Activated naive CD4-positive, alpha-beta T cell treated with anti-CD3 and anti-CD28 coated beads, Interleukin-2, amount 50 U/mL, for 16 hours (primary cell): ENCODE data around the gene CCDC107.

Source experiments
- DNase-seq: peaks from one replicate; pipeline ENCODE4 v3.0.0-alpha.2; 2020

The CCDC107 gene

DNA sequence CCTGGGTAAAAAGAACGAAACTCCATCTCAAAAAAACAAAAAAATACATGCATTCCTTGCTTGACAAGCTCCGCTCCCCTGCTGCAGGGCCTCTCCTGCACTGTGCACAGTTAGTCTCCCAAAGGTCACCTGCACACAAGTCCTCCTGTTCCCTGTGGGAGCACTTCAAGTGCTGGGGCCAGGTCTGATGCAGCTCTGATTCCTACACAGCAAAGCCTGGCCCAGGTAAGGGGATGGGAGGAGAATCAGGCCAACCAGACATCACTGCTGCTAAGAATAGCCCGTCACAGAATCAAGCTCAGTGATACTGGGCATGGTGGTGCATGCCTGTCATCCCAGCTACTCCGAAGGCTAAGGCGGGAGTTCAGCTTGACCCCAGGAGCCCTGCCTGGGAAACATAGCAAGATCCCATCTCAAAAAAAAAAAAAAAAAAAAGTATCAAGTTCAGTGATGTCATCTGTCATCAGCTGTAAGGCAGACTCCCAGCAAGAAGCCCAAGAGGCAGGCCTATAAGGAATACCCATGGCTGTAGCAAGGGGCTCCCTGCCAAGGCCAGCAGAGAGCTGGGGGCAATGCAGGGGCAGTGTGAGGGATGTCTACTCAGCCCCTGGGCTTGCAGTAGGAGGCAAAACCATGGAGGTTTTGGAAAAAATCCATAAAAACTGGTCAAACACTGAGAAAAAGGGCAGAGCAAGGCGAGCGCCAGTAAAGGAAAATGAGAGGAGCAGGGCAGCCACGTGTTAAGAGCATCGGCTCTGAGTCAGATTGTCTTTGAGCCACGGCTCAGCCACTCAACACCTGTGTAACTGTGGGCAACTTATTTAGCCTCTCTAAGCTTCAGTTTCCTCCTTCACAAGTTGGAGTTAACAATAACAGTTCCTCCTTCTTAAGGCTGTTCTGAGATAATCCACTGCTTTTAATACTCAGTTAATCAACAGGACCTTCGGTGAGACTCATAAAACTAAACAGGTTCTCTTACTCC, 28.4 kb downstream of the CCDC107 start:
- DNase-seq, result no peak

DNA sequence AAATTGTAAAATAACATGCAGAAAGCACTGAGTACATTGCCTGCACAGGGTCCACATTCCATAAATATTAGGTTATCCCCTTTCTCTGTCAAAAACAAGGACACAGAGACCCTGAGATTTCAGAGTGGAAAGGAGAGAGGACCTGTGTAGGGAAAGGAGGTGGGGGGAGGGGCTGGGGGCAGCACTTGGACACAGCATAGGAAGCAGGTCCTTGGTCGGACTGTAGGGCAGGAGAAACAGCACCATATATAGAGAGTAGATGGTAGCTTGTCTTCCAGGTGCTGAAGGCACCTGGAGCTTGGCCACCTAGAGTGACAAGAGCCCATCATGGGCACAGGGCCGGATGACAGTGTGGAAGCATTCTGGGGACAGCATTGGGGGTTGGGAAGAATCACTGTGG, 29.2 kb downstream of the CCDC107 start:
- no peak for DNase-seq

GRCh38 chr9:35687972-35688557, 30.0 kb downstream of the CCDC107 start:
- DNase-seq, result no peak

DNA sequence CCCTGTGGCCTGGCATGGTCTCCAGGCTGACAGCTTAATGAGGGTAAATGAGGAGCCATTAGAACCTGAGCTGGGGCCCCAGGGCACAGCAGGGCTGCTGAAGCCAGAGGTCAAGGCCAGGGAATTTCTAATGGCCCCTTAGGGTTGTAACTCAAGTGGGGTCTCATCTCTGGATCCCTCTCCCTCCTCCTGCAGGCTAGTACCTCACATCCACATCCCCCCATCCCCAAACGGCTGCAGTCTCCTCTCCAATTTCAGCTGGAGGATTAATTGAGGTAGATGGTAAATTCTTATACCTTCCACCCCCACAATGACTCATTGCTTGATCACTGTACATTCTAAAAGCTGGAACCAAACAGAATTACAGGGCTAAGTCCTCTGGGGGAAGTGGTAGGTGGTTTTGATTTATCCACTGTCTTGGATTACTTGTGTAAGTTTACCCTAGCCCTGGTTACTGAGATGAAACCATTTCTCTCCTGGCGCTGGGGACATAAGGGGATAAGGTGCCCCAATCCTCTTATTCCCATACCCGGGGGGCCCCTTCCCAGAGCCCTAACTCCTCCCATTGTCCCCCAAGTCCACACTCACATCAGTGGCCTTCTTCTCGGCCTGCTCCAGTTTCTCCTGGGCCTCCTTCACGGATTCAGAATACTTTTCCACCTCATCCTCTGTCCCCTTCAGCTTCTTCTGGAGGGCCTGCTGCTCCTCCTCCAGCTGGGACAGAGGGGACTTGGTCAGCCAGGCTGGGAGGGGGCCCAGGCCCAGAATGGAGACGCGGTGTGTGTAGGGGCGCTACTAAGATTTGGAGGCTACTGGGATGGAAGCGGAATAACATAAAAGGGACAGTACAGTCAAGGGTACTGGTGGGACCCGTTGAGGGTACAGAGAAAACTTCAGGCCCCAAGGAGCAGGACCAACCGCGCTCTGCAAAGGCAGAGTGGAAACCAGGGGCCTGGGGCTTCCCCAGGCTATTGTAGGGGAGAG, 30.8 kb downstream of the CCDC107 start:
- no peak for DNase-seq

- DNase-seq, result no peak
Measured at GRCh38 chr9:35689542-35690293, 31.6 kb downstream of the CCDC107 start, which contains the start of gene TPM2. Gene TPM2 (minus strand): TSS chr9:35689925. CDS start chr9:35689817, 108 bp downstream.

DNA sequence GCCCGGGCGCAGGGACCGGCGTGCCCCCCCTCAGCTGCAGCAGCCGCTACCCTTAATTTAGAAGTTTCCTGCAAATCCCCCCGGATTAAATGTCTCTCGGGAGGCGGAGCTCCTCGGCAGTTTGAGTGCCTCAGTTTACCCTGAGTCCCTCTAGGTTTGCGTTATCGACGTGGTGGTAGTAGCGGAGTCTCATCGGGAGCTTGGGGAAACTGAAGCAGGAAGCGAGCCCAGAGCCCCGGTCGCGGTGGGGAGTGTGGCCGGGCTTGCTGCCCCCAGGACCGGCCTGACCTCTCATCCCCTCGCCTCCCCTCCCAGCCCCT, 32.2 kb downstream of the CCDC107 start:
- DNase-seq, result no peak

DNA sequence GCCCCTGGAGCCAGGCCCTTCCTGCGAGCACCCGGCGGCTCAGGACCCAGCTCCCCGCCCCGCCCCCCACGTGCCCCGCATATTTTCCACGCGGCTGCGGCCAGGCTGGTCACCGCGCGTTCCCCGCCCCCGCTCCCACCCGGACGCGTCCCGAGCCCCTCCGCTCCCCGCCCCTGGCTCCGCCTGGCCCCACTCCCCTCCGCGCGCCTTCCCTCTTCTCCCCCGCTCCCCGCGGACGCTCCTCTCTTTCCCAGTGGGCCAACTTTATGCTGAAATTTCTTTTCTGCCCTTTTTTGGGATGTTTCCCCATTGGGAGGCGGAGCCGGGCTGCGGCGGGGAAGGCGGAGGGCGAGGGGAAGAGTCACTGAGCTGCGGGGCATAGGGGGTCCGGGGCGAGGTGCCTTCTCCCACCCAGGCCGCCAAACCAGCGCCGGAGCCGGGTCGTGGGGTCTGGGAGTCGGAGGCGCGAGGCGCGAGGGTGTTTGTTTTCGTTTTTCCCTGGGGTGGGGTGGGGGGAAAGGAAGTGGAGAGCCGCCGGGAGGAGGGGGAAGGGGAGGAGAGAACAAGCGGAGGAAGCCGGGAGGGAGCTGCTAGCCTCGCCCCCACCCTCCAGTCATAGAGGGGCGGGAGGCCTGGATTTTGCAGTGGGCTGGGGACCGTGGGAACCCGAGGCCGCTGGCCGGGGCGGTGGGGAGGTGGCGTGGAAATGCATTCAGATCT, 32.7 kb downstream of the CCDC107 start:
- peak; percentile 35 for DNase-seq

DNA sequence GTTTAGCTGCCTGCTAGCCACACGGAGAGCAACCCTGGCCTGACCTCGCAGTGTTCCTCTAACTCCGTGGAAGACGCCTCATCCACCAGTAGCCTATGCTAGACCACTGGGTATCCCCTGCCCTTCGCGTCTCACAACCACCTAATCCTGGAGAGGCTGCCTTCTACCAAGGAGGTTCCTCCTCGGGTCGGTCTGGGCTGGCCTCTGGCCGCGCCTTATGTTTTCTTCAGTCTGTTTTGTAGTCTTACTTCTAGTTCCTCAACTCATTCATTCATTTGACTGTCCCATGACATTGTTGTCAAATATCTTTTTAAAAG, 33.2 kb downstream of the CCDC107 start:
- DNase-seq, result no peak

DNA sequence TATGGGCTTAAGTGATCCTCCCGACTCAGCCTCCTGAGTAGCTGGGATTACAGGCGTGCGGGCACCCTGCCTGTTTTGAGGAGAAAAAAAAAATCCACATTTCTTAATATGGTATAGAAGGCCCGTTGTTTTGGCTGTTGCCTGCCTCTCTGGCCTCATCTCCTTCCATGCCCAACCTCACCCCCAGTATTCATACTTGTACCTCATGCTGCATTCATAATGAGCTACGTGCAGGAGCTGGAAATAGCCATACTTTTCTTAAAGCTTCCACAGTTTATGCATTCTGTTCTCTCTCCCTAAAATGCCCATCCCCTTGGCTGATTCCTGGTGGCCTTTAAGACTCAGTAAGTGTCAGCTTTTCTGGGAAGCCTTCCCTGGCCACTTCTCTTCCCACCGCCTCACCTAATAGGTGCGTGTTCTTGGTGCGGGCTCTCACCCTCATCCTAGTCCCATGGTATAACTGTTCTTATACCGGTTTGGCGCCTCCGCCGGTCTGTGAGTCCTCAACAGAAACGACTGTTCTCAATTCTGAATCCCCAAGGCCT, 33.7 kb downstream of the CCDC107 start:
- no peak for DNase-seq

- DNase-seq, result no peak
Measured at GRCh38 chr9:35695943-35696401, 37.9 kb downstream of the CCDC107 start.

GRCh38 chr9:35696520-35697215, 38.6 kb downstream of the CCDC107 start:
- DNase-seq, result peak; percentile 52

- DNase-seq, result no peak
Measured at GRCh38 chr9:35697486-35697885, 39.4 kb downstream of the CCDC107 start.

DNA sequence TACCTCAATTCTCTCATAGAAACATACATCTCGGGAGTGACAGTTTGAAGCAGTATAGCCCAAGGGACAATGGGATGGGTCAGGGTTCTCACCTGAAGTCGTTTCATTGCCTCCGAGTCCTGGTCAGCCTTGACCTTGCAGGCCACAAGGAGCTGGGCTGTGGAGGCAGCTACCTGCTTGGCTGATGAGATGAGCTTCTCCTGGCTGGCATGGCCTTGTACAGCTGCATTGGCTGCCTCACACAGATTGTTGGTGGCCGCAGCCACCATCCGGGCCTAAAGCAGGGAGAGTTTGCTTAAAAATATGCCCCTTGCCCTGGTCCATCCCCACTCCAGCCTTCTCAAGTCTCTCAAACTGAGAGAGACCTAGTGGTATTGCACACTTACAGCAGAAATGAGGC, 40.1 kb downstream of the CCDC107 start:
- no peak for DNase-seq

GRCh38 chr9:35700031-35700430, 41.9 kb downstream of the CCDC107 start:
- DNase-seq, result no peak

DNA sequence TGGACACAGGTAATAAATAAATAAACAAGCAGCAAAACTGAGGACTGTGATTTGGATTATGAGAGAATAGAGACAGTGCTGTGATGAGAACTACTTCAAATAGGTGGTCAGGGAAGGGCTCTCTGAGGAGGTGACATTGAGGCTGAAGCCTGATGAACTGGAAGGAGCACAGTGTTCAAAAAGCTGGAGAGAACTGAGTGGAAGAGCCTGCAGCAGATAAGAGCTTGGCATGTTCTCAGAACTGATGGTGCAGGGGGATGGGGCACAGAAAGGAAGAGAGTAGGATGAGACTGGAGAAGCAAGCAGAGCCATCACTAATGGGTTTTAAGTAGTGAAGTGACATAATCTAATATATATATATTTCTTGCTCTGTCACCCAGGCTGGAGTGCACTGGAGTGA, 42.9 kb downstream of the CCDC107 start:
- DNase-seq, result no peak

- no peak for DNase-seq
Measured at GRCh38 chr9:35702696-35703095, 44.6 kb downstream of the CCDC107 start.

- no peak for DNase-seq
Measured at GRCh38 chr9:35703906-35704672, 46.0 kb downstream of the CCDC107 start.

- no peak for DNase-seq
Measured at GRCh38 chr9:35705372-35705771, 47.3 kb downstream of the CCDC107 start.

GRCh38 chr9:35705836-35706430, 47.8 kb downstream of the CCDC107 start:
- DNase-seq, result no peak

- DNase-seq, result no peak
Measured at GRCh38 chr9:35706951-35707350, 48.9 kb downstream of the CCDC107 start.
